Right lobe of liver (tissue), 4 donors: ENCODE results near the gene SYNM.

Experiments
- POLR2A ChIP-seq: fragments of 450-650 bp; IDR thresholded peaks from one replicate; pipeline ENCODE4 v1.6.1; 2017; ENCODE audit warnings: antibody characterized with exemption, mild to moderate bottlenecking
- TF ChIP-seq, protein P1 (sequence below), 4 donors: fragments of 200-600 bp in 3 of 4; fragments of 450-650 bp in 1 of 4; IDR thresholded peaks; one replicate each; pipeline versions ENCODE4 v1.5.1 to v1.8.0; 2016 to 2022; ENCODE audit warnings: antibody characterized with exemption in 4 of 4, mild to moderate bottlenecking in 2 of 4
- donor health status: DM: no; HTN: no; CAD: no.
- donor health status: DM: no; HTN: no; CAD: no.
- donor health status: DM: no; HTN: yes; CAD: no.

GRCh38 chr15:99182791-99183190 is 77.9 kb downstream of the SYNM start:
- no peak for TF ChIP-seq POLR2A
- TF ChIP-seq, protein P1, sequence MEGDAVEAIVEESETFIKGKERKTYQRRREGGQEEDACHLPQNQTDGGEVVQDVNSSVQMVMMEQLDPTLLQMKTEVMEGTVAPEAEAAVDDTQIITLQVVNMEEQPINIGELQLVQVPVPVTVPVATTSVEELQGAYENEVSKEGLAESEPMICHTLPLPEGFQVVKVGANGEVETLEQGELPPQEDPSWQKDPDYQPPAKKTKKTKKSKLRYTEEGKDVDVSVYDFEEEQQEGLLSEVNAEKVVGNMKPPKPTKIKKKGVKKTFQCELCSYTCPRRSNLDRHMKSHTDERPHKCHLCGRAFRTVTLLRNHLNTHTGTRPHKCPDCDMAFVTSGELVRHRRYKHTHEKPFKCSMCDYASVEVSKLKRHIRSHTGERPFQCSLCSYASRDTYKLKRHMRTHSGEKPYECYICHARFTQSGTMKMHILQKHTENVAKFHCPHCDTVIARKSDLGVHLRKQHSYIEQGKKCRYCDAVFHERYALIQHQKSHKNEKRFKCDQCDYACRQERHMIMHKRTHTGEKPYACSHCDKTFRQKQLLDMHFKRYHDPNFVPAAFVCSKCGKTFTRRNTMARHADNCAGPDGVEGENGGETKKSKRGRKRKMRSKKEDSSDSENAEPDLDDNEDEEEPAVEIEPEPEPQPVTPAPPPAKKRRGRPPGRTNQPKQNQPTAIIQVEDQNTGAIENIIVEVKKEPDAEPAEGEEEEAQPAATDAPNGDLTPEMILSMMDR (IDR thresholded peaks at IDR 0.05): no peak
